HG02642 (cell line): ENCODE data around the gene UBE2D3.
"Not testable (repeated sequence)": the region's sequence is repeated elsewhere in the genome, so short reads cannot be mapped to it uniquely, and the experiment has no call there.

Experiments used
- ATAC-seq: cut with Tn5 transposase; IDR thresholded peaks from one replicate; pipeline ENCODE4 v1.9.1; 2021; ENCODE audit warnings: mild to moderate bottlenecking; ENCODE audit not compliant: unreplicated experiment, poor library complexity

The UBE2D3 gene

GRCh38 chr4:102826890-102827673 is at the start of gene UBE2D3:
Gene UBE2D3, minus strand, starts transcription at chr4:102827551. Its CDS starts 1,043 bp downstream, at chr4:102826508.
- ATAC-seq = peak; percentile 36

- ATAC-seq = no peak
These were observed 44.4 kb upstream of the UBE2D3 start for GRCh38 chr4:102871772-102872171.

- ATAC-seq = peak; percentile 41
These were observed 42.3 kb upstream of the UBE2D3 start for GRCh38 chr4:102869569-102870197.

- ATAC-seq = peak; percentile 91
These were observed 41.6 kb upstream of the UBE2D3 start, which contains the start of gene CISD2 for GRCh38 chr4:102868781-102869568. Gene CISD2, plus strand, starts transcription at chr4:102868992. Its CDS starts 93 bp downstream, at chr4:102869085.

- ATAC-seq = peak; percentile 53
These were observed 40.9 kb upstream of the UBE2D3 start for GRCh38 chr4:102868153-102868780.

- no peak for ATAC-seq
These were observed 40.2 kb upstream of the UBE2D3 start for GRCh38 chr4:102867278-102868152.

- not testable (repeated sequence) for ATAC-seq
These were observed 38.0 kb upstream of the UBE2D3 start for GRCh38 chr4:102865327-102865726.

- ATAC-seq = no peak
These were observed 35.4 kb upstream of the UBE2D3 start for GRCh38 chr4:102862747-102863146.

GRCh38 chr4:102862016-102862415 is 34.7 kb upstream of the UBE2D3 start:
- no peak for ATAC-seq

GRCh38 chr4:102860611-102861324 is 33.4 kb upstream of the UBE2D3 start:
- ATAC-seq = no peak

- no peak for ATAC-seq
These were observed 31.6 kb upstream of the UBE2D3 start for GRCh38 chr4:102858828-102859464.

- no peak for ATAC-seq
These were observed 23.0 kb upstream of the UBE2D3 start for GRCh38 chr4:102850370-102850769.

- ATAC-seq = no peak
These were observed 22.3 kb upstream of the UBE2D3 start for GRCh38 chr4:102849579-102850104.

GRCh38 chr4:102847687-102848086 is 20.3 kb upstream of the UBE2D3 start:
- ATAC-seq = no peak

GRCh38 chr4:102843938-102844337 is 16.6 kb upstream of the UBE2D3 start:
- no peak for ATAC-seq

- no peak for ATAC-seq
These were observed 15.9 kb upstream of the UBE2D3 start for GRCh38 chr4:102843273-102843672.

GRCh38 chr4:102842367-102842766 is 15.0 kb upstream of the UBE2D3 start:
- no peak for ATAC-seq

- no peak for ATAC-seq
These were observed 9.2 kb upstream of the UBE2D3 start for GRCh38 chr4:102836596-102836995.
